Measurements from ENCODE around the gene IGFN1. TPM values are rescaled to one million over a fixed set of nuclear protein-coding genes. Genes with fewer than 3 reads are reported as not detected.

The IGFN1 gene
- polyA plus RNA-seq, 1 donor from 2014 or later: not detected

- Histone ChIP-seq H3K9me3 (ENCODE audit: low read length) (no peaks in the 10 kb centered on the region), H3K79me2 (replicated peaks; ENCODE audit: insufficient read depth, low read length) (no peaks in the 10 kb centered on the region), H2AFZ (ENCODE audit: low read depth, low read length) (no peak overlapping the region), H3F3A (ENCODE audit: insufficient read depth, low read length, poor library complexity, severe bottlenecking) (no peaks in the 10 kb centered on the region), H3K27me3 (ENCODE audit: insufficient read depth, low read depth, low read length) (no peaks in the 10 kb centered on the region), H3K4me2 (ENCODE audit: low read length) (no peak overlapping the region), H4K20me1 (ENCODE audit: insufficient read depth) (no peaks in the 10 kb centered on the region), H3K36me3 (ENCODE audit: insufficient read depth, low read length) (peaks cover 6% of the 10 kb centered on the region), H3K4me3 (ENCODE audit: low read length) (no peak overlapping the region), H3K9me2 (ENCODE audit: insufficient read depth, low read length) (no peaks in the 10 kb centered on the region), H3K9ac (ENCODE audit: low read length) (no peak overlapping the region), H3K27ac (ENCODE audit: low read length) (no peak overlapping the region)
- TF ChIP-seq TAF1 (IDR thresholded peaks at IDR 0.05; ENCODE audit: low read depth) (no peak), CTCF (IDR thresholded peaks at IDR 0.05; ENCODE audit: poor library complexity, severe bottlenecking) (no peak), SMC3 (conservative IDR thresholded peaks at IDR 0.05; ENCODE audit: poor library complexity) (no peak), POLR2AphosphoS5 (IDR thresholded peaks at IDR 0.05) (no peak), MXI1 (conservative IDR thresholded peaks at IDR 0.05; ENCODE audit: poor library complexity, severe bottlenecking) (no peak), RAD21 (conservative IDR thresholded peaks at IDR 0.05) (no peak), EZH2 (IDR thresholded peaks at IDR 0.05; ENCODE audit: borderline replicate concordance, insufficient read depth, low read length, poor library complexity, severe bottlenecking) (no peak), EP300 (conservative IDR thresholded peaks at IDR 0.05; ENCODE audit: poor library complexity, severe bottlenecking) (no peak)
- TF ChIP-seq, protein P1, sequence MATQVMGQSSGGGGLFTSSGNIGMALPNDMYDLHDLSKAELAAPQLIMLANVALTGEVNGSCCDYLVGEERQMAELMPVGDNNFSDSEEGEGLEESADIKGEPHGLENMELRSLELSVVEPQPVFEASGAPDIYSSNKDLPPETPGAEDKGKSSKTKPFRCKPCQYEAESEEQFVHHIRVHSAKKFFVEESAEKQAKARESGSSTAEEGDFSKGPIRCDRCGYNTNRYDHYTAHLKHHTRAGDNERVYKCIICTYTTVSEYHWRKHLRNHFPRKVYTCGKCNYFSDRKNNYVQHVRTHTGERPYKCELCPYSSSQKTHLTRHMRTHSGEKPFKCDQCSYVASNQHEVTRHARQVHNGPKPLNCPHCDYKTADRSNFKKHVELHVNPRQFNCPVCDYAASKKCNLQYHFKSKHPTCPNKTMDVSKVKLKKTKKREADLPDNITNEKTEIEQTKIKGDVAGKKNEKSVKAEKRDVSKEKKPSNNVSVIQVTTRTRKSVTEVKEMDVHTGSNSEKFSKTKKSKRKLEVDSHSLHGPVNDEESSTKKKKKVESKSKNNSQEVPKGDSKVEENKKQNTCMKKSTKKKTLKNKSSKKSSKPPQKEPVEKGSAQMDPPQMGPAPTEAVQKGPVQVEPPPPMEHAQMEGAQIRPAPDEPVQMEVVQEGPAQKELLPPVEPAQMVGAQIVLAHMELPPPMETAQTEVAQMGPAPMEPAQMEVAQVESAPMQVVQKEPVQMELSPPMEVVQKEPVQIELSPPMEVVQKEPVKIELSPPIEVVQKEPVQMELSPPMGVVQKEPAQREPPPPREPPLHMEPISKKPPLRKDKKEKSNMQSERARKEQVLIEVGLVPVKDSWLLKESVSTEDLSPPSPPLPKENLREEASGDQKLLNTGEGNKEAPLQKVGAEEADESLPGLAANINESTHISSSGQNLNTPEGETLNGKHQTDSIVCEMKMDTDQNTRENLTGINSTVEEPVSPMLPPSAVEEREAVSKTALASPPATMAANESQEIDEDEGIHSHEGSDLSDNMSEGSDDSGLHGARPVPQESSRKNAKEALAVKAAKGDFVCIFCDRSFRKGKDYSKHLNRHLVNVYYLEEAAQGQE (IDR thresholded peaks at IDR 0.05; ENCODE audit: borderline replicate concordance): no peak
Observed at GRCh38 chr1:201145816-201146215, 44.8 kb upstream of the IGFN1 start.

GRCh38 chr1:201146626-201147390 is 43.8 kb upstream of the IGFN1 start:
- no peaks in the 10 kb centered on the region for H3F3A ChIP-seq (ENCODE audit: insufficient read depth, low read length, poor library complexity, severe bottlenecking)
- no peak overlapping the region for H3K9ac ChIP-seq (ENCODE audit: low read length)
- no peak overlapping the region for H3K27ac ChIP-seq (ENCODE audit: low read length)
- H3K9me2 ChIP-seq (ENCODE audit: insufficient read depth, low read length): no peaks in the 10 kb centered on the region
- H2AFZ ChIP-seq (ENCODE audit: low read depth, low read length): no peak overlapping the region
- no peak overlapping the region for H3K4me2 ChIP-seq (ENCODE audit: low read length)
- no peaks in the 10 kb centered on the region for H3K79me2 ChIP-seq (replicated peaks; ENCODE audit: insufficient read depth, low read length)
- no peaks in the 10 kb centered on the region for H3K9me3 ChIP-seq (ENCODE audit: low read length)
- no peak overlapping the region for H3K4me3 ChIP-seq (ENCODE audit: low read length)
- no peak for TF ChIP-seq EZH2 (IDR thresholded peaks at IDR 0.05; ENCODE audit: borderline replicate concordance, insufficient read depth, low read length, poor library complexity, severe bottlenecking)
- no peak for TF ChIP-seq CTCF (IDR thresholded peaks at IDR 0.05; ENCODE audit: poor library complexity, severe bottlenecking)
- TF ChIP-seq, protein P1 (IDR thresholded peaks at IDR 0.05; ENCODE audit: borderline replicate concordance): no peak
- TF ChIP-seq RAD21 (conservative IDR thresholded peaks at IDR 0.05): no peak
- TF ChIP-seq EP300 (conservative IDR thresholded peaks at IDR 0.05; ENCODE audit: poor library complexity, severe bottlenecking): no peak
- TF ChIP-seq POLR2AphosphoS5 (IDR thresholded peaks at IDR 0.05): no peak
- TF ChIP-seq MXI1 (conservative IDR thresholded peaks at IDR 0.05; ENCODE audit: poor library complexity, severe bottlenecking): no peak
- TF ChIP-seq SMC3 (conservative IDR thresholded peaks at IDR 0.05; ENCODE audit: poor library complexity): no peak
- no peak for TF ChIP-seq TAF1 (IDR thresholded peaks at IDR 0.05; ENCODE audit: low read depth)
- H4K20me1 ChIP-seq (ENCODE audit: insufficient read depth): no peaks in the 10 kb centered on the region
- peaks cover 6% of the 10 kb centered on the region for H3K36me3 ChIP-seq (ENCODE audit: insufficient read depth, low read length)
- H3K27me3 ChIP-seq (ENCODE audit: insufficient read depth, low read depth, low read length): no peaks in the 10 kb centered on the region
